Measurements from ENCODE around the gene ZMAT5. TPM values are rescaled to one million over a fixed set of nuclear protein-coding genes. Genes with fewer than 3 reads are reported as not detected.

Gene ZMAT5
- total and polyA plus RNA-seq, 9 of the 15 experiments (the other 6 are each of a cell fraction or from before 2014, with no cell fraction given), result 2.0 to 25.2 (median 11.9) TPM

DNA sequence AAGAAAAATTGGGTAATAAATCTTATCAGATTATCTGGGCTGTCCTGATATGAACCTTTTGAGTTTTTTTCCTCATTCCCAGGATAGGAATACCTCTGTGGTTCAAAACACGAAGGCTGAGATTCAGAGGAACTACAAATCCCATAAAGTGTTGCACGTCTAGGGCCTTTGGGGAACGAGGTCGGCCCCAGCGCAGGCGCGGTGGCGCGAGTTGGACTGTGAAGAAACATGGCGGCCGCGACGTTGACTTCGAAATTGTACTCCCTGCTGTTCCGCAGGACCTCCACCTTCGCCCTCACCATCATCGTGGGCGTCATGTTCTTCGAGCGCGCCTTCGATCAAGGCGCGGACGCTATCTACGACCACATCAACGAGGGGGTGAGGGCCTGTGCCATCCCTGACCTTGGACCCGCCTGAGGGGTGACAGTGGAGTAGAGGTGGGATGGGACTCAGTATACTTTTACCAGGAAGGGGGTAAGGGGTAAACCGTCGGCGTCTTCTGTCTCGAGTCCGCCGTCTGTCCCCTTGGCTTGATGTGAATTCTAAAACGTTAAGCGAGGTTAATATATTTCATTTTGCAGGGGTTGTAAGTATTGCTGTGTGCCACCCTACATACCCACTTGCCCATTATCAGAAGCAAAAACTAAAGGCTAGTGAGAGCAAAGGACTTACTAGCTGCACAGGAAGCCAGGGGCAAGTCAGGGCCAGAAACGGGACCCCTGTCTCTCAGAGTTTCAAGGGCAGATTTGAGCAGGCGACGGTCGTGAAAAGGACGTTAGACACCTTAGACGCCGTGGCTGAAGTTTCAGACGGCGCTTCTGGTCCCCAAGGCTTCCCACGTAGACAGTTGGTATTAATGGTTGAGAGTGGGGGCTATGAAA, 604 bp upstream of the ZMAT5 start, which contains the start of gene UQCR10 (continued):
- TF ChIP-seq, protein P1, sequence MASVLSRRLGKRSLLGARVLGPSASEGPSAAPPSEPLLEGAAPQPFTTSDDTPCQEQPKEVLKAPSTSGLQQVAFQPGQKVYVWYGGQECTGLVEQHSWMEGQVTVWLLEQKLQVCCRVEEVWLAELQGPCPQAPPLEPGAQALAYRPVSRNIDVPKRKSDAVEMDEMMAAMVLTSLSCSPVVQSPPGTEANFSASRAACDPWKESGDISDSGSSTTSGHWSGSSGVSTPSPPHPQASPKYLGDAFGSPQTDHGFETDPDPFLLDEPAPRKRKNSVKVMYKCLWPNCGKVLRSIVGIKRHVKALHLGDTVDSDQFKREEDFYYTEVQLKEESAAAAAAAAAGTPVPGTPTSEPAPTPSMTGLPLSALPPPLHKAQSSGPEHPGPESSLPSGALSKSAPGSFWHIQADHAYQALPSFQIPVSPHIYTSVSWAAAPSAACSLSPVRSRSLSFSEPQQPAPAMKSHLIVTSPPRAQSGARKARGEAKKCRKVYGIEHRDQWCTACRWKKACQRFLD (CRISPR knock-in tag; IDR thresholded peaks at IDR 0.05), result no peak
- no peak for TF ChIP-seq CBFA2T3 (IDR thresholded peaks at IDR 0.05)
- TF ChIP-seq, protein P2, sequence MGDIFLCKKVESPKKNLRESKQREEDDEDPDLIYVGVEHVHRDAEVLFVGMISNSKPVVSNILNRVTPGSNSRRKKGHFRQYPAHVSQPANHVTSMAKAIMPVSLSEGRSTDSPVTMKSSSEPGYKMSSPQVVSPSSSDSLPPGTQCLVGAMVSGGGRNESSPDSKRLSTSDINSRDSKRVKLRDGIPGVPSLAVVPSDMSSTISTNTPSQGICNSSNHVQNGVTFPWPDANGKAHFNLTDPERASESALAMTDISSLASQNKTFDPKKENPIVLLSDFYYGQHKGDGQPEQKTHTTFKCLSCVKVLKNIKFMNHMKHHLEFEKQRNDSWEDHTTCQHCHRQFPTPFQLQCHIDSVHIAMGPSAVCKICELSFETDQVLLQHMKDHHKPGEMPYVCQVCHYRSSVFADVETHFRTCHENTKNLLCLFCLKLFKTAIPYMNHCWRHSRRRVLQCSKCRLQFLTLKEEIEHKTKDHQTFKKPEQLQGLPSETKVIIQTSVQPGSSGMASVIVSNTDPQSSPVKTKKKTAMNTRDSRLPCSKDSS (IDR thresholded peaks at IDR 0.05; ENCODE audit: low read depth, partially characterized antibody), result no peak
- no peak for TF ChIP-seq SPI1 (IDR thresholded peaks at IDR 0.05; ENCODE audit: borderline replicate concordance, low read depth, low read length)
- no peak for TF ChIP-seq CBX2 (IDR thresholded peaks at IDR 0.05; ENCODE audit: insufficient read depth, low read length, poor library complexity, severe bottlenecking)
- no peak for TF ChIP-seq IFI16 (CRISPR knock-in tag; IDR thresholded peaks at IDR 0.05)
- TF ChIP-seq, protein P3, sequence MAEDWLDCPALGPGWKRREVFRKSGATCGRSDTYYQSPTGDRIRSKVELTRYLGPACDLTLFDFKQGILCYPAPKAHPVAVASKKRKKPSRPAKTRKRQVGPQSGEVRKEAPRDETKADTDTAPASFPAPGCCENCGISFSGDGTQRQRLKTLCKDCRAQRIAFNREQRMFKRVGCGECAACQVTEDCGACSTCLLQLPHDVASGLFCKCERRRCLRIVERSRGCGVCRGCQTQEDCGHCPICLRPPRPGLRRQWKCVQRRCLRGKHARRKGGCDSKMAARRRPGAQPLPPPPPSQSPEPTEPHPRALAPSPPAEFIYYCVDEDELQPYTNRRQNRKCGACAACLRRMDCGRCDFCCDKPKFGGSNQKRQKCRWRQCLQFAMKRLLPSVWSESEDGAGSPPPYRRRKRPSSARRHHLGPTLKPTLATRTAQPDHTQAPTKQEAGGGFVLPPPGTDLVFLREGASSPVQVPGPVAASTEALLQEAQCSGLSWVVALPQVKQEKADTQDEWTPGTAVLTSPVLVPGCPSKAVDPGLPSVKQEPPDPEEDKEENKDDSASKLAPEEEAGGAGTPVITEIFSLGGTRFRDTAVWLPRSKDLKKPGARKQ (CRISPR knock-in tag; IDR thresholded peaks at IDR 0.05), result no peak
- no peak for TF ChIP-seq KLF6 (CRISPR knock-in tag; IDR thresholded peaks at IDR 0.05; ENCODE audit: borderline replicate concordance)
